Prostate gland (tissue), 2 donors: ENCODE data around the gene MAP4K2. TPM values are rescaled to one million over a fixed set of nuclear protein-coding genes. Genes with fewer than 3 reads are reported as not detected.

Source experiments
- DNase-seq: peaks from one replicate; pipeline ENCODE4 v3.0.0-alpha.2; 2019; ENCODE audit warnings: low spot score
- H3K27ac ChIP-seq, 2 donors: fragments of 200-600 bp; sonication (generic); 2 replicates each; pipeline ENCODE4 v1.5.1; 2017 to 2019
- H3K27me3 ChIP-seq: fragments of 200-600 bp; sonication (generic); replicated peaks from 2 replicates; pipeline ENCODE4 v1.5.1; 2019; ENCODE audit not compliant: insufficient read depth
- H3K36me3 ChIP-seq, 2 donors: fragments of 200-600 bp; sonication (generic); 1 replicate in 1 of 2; 2 replicates in 1 of 2; pipeline versions ENCODE4 v1.5.1 to v1.8.1; 2017 to 2019
- H3K4me1 ChIP-seq: fragments of 200-600 bp; sonication (generic); replicated peaks from 2 replicates; pipeline ENCODE4 v1.5.1; 2019
- H3K4me3 ChIP-seq, 2 donors: fragments of 200-600 bp; sonication (generic); 2 replicates each; pipeline ENCODE4 v1.5.1; 2017 to 2019
- H3K9me3 ChIP-seq: fragments of 200-600 bp; sonication (generic); 2 replicates; pipeline ENCODE4 v1.5.1; 2017
- POLR2A ChIP-seq: fragments of 450-650 bp; IDR thresholded peaks from one replicate; pipeline ENCODE4 v1.6.1; 2016; ENCODE audit warnings: antibody characterized with exemption, mild to moderate bottlenecking
- POLR2AphosphoS5 ChIP-seq: sonication (generic); formaldehyde crosslinking; IDR thresholded peaks from one replicate; pipeline ENCODE4 v1.6.1; 2017; ENCODE audit warnings: antibody characterized with exemption
- WGBS: methylation state at CpG from one replicate; pipeline ENCODE4 v1.1.5; 2018; 5-methylcytosine and 5-hydroxymethylcytosine counted together
- intact Hi-C: fragments of 100-400 bp; cut with DNase I; formaldehyde crosslinking; loops from one replicate; pipeline ENCODE4 v1.14.2; 2022
- total RNA-seq, 2 donors: library from RNA; depleted of rRNA; stranded (reverse); fragments of >200 nt; gene quantifications; one replicate each; pipeline ENCODE4 v1.1.0, GENCODE V29; 2016
- TF ChIP-seq, protein P1 (sequence below), 4 experiments: fragments of 200-600 bp in 2 of 4; fragments of 450-650 bp in 2 of 4; sonication (generic) in 2 of 4; IDR thresholded peaks; 1 replicate in 3 of 4; 2 replicates in 1 of 4; pipeline ENCODE4 v1.5.1; 2016 to 2019; ENCODE audit warnings: antibody characterized with exemption in 4 of 4, mild to moderate bottlenecking in 2 of 4, moderate library complexity in 2 of 4

The MAP4K2 gene
- total RNA-seq, 2 donors from 2014 or later: 10.7 to 35.8 TPM

DNA sequence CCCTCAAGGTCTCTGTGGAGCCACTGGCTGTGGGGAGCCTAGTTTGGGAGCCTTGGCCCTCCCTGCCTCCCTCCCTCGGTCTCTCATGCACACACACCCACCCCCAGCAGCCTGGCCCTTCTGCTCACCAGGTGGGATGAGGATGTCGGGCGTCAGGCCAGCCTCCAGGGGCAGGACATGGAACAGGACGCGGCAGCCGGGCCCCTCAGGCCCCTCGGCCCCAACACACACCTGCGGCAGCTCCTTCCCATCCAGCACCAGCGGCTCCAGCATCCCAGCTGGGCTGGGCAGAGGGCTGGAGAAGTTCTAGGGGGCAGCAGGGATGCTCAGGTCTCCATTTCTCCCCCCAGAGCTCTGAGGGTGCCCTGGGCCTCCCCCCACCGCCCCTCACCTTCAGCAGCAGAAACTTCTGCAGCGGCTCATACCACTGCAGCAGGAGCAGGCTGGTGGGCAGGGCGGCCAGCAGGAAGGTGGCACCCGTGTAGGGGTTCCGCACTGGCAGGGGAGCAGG lies 11.2 kb downstream of the MAP4K2 start:
- WGBS: 89% methylated on average over 14 of the region's 14 CpGs
- no peak overlapping the region for H3K27ac ChIP-seq
- peaks cover under 1 to 9% of the 10 kb centered on the region in 2 donors for H3K36me3 ChIP-seq
- TF ChIP-seq POLR2A (no peak), POLR2AphosphoS5 (no peak)
- TF ChIP-seq, protein P1, sequence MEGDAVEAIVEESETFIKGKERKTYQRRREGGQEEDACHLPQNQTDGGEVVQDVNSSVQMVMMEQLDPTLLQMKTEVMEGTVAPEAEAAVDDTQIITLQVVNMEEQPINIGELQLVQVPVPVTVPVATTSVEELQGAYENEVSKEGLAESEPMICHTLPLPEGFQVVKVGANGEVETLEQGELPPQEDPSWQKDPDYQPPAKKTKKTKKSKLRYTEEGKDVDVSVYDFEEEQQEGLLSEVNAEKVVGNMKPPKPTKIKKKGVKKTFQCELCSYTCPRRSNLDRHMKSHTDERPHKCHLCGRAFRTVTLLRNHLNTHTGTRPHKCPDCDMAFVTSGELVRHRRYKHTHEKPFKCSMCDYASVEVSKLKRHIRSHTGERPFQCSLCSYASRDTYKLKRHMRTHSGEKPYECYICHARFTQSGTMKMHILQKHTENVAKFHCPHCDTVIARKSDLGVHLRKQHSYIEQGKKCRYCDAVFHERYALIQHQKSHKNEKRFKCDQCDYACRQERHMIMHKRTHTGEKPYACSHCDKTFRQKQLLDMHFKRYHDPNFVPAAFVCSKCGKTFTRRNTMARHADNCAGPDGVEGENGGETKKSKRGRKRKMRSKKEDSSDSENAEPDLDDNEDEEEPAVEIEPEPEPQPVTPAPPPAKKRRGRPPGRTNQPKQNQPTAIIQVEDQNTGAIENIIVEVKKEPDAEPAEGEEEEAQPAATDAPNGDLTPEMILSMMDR (IDR thresholded peaks at IDR 0.05): no peak
- no peaks in the 10 kb centered on the region for H3K4me1 ChIP-seq
- no peak for DNase-seq
- no peaks in the 10 kb centered on the region for H3K27me3 ChIP-seq
- intact Hi-C loops: no loop called here
- no peaks in the 10 kb centered on the region for H3K9me3 ChIP-seq
- no peak overlapping the region for H3K4me3 ChIP-seq

GRCh38 chr11:64790205-64791095 lies 12.6 kb downstream of the MAP4K2 start:
- Histone ChIP-seq H3K4me1 (no peaks in the 10 kb centered on the region), H3K4me3 (no peak overlapping the region), H3K9me3 (no peaks in the 10 kb centered on the region), H3K36me3 (no peaks in the 10 kb centered on the region), H3K27ac (no peak overlapping the region), H3K27me3 (no peaks in the 10 kb centered on the region)
- DNase-seq: no peak
- TF ChIP-seq, protein P1 (IDR thresholded peaks at IDR 0.05): no peak
- no peak for TF ChIP-seq POLR2A
- TF ChIP-seq POLR2AphosphoS5: no peak
- 88% methylated on average over 25 of the region's 25 CpGs for WGBS
- intact Hi-C loops: no loop called here

DNA sequence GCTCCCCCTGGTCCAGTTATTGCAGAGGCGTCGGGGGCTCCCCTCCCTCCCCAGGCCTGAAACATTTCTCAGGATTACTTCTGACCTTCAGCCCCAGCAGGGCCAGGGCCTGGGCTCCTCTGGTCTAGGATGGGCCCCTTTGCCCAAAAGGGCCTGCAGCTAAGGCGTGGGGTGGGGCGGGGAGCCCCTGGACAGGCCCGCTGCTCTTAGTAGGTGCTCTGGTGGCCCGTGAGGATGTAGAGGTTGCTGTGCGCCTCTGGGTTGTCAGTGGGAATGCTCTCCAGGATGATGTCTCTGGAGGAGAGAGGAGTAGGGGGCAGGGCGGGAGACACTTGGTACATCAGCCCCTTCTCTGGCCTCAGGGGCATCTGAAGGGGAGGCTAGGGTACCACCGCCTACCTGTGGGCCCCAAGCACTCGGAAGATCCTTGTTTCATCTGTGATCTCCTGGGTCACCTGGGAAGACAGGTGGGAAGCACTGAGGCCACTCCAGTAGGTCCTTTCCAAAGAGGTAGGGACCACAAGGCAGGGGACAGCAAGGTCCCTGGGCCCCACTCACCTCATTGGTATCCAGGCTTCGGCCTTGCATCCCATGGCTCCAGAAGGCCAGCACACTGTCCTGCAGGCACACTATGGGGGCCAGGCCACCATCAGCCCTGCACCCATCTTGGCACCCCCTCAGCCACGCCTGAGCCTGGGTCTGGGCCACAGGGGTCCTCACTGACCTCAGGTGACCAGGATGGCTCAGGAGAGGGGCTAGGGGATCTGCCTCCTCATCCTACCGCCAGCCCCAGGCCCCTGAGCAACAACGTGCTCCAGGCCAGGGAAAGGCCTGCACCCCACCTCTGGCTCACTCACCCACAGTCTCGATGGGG lies 13.4 kb downstream of the MAP4K2 start:
- H3K27ac ChIP-seq: no peak overlapping the region
- H3K4me3 ChIP-seq: no peak overlapping the region
- no peaks in the 10 kb centered on the region for H3K27me3 ChIP-seq
- H3K4me1 ChIP-seq: no peaks in the 10 kb centered on the region
- H3K9me3 ChIP-seq: no peaks in the 10 kb centered on the region
- no peak for DNase-seq
- WGBS: 89% methylated on average over 14 of the region's 15 CpGs
- TF ChIP-seq, protein P1 (IDR thresholded peaks at IDR 0.05): no peak
- TF ChIP-seq POLR2AphosphoS5 (no peak), POLR2A (no peak)
- H3K36me3 ChIP-seq: no peaks in the 10 kb centered on the region
- intact Hi-C loops: no loop called here

DNA sequence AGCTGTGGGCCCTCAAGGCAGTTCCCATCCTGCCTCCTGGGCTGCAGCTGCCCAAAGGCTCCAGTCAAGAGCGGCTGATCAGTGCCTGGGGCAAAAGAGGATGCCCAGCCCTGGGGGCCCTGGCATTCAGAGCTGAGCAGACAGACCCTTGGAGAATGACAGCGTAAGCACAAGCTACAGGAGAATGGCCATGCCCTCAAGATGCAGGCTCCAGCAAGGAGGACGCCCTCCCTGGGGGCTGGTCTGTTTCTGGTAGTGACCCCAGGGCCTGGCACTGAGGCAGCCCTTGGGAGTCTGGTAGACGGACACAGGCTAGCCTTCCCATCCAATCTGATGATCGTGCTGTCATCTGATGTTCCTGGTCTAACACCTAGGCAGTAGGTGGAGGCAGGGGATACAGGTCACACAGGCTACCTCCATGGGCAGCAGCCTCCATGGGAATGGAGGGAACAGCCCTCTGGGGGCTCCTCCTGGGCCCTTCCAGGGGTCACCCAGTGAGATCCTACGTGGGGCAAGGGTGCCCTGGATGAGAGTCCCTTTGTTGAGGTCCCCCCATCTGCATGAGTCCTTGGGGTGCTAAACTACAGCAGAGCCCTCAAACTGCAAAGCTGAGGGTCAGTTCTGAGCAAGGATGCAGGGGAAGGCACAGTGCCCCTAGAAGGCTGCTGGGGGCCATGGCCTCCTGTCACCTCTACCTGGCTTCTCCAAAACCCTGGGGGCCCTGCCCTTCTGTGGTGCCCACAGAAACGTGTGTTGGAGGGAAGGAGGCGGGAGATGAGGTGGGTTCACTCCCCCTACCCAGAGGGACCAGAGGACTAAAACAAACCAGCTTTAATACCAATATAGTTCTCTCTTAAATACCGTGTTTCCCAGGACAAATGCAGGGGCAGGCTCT lies 14.4 kb downstream of the MAP4K2 start:
- no peak overlapping the region for H3K4me3 ChIP-seq
- no peaks in the 10 kb centered on the region for H3K9me3 ChIP-seq
- H3K27me3 ChIP-seq: no peaks in the 10 kb centered on the region
- H3K4me1 ChIP-seq: no peaks in the 10 kb centered on the region
- DNase-seq: no peak
- no peak overlapping the region for H3K27ac ChIP-seq
- H3K36me3 ChIP-seq: no peaks in the 10 kb centered on the region
- 79% methylated on average over 9 of the region's 9 CpGs for WGBS
- TF ChIP-seq POLR2AphosphoS5: no peak
- no peak for TF ChIP-seq POLR2A
- intact Hi-C loops: no loop called here
